Calu3 (cell line): ENCODE measurements around the gene NUB1. TPM values are rescaled to one million over a fixed set of nuclear protein-coding genes. Genes with fewer than 3 reads are reported as not detected.

Experiments
- BruUV-seq: library from RNA; stranded (reverse); fragments of 400-500 nt; replicated peaks from 2 replicates; lab custom pipeline; 2021; lab: Mats Ljungman, UMichigan
- CTCF ChIA-PET: fragments of 300-600 bp; sonication (Branson Sonifier 250); formaldehyde crosslinking; loops from one replicate; lab custom pipeline; 2022; ENCODE audit warnings: antibody characterized with exemption; lab: Charles Lee
- DNase-seq: peaks from one replicate; pipeline ENCODE4 v3.0.0; 2022
- H3K27ac Mint-ChIP-seq: one replicate; pipeline ENCODE4 v1.8.0; 2022; ENCODE audit warnings: mixed read lengths; ENCODE audit not compliant: unreplicated experiment
- H3K27me3 Mint-ChIP-seq: one replicate; pipeline ENCODE4 v1.8.0; 2022; ENCODE audit warnings: mixed read lengths; ENCODE audit not compliant: unreplicated experiment
- H3K36me3 Mint-ChIP-seq: one replicate; pipeline ENCODE4 v1.8.0; 2022; ENCODE audit warnings: mild to moderate bottlenecking, moderate library complexity, mixed read lengths; ENCODE audit not compliant: insufficient read depth, unreplicated experiment
- H3K4me1 Mint-ChIP-seq: one replicate; pipeline ENCODE4 v1.8.0; 2022; ENCODE audit warnings: mild to moderate bottlenecking, low read depth, mixed read lengths; ENCODE audit not compliant: unreplicated experiment
- H3K4me3 Mint-ChIP-seq: one replicate; pipeline ENCODE4 v1.8.0; 2022; ENCODE audit warnings: mild to moderate bottlenecking, low read depth, moderate library complexity, mixed read lengths; ENCODE audit not compliant: unreplicated experiment
- H3K9me3 Mint-ChIP-seq: one replicate; pipeline ENCODE4 v1.8.0; 2022; ENCODE audit warnings: low read depth, mixed read lengths; ENCODE audit not compliant: unreplicated experiment
- intact Hi-C: fragments of 100-400 bp; cut with micrococcal nuclease; formaldehyde crosslinking; loops from one replicate; pipeline ENCODE4 v1.10.0; 2022; ENCODE audit not compliant: unreplicated experiment
- total RNA-seq: library from RNA; stranded (reverse); gene quantifications from 2 replicates; pipeline ENCODE4 v1.2.3, GENCODE V29; 2022
- TF ChIP-seq, protein P1 (sequence below): fragments of 200-600 bp; IDR thresholded peaks from one replicate; pipeline ENCODE4 v1.8.0; 2022; ENCODE audit warnings: antibody characterized with exemption; ENCODE audit not compliant: unreplicated experiment

NUB1 gene
- total RNA-seq, 1 experiment from 2014 or later = 56.2 TPM

DNA sequence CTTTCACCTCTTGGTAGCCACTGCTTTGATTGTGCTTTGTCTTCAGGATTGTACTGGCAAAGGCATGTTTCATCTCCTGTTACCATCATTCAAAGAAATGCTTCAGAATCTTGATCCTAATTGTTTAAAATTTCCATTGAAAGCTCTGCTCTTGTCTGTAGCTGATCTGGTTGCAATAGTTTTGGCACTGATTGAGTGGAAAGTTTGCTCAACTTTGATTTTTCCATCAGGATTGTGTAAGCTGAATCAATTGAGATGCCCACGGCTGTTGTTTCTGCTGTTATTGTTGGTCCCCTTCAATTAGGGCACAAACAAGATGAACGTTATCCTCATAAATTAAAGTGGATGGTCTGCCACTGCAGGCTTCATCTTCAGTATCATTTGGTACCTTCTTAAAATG, 14.6 kb upstream of the NUB1 start:
- H3K9me3 Mint-ChIP-seq = peaks cover 3% of the 10 kb centered on the region
- DNase-seq = no peak
- CTCF ChIA-PET = no interaction called here
- TF ChIP-seq, protein P1, sequence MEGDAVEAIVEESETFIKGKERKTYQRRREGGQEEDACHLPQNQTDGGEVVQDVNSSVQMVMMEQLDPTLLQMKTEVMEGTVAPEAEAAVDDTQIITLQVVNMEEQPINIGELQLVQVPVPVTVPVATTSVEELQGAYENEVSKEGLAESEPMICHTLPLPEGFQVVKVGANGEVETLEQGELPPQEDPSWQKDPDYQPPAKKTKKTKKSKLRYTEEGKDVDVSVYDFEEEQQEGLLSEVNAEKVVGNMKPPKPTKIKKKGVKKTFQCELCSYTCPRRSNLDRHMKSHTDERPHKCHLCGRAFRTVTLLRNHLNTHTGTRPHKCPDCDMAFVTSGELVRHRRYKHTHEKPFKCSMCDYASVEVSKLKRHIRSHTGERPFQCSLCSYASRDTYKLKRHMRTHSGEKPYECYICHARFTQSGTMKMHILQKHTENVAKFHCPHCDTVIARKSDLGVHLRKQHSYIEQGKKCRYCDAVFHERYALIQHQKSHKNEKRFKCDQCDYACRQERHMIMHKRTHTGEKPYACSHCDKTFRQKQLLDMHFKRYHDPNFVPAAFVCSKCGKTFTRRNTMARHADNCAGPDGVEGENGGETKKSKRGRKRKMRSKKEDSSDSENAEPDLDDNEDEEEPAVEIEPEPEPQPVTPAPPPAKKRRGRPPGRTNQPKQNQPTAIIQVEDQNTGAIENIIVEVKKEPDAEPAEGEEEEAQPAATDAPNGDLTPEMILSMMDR = no peak
- H3K4me3 Mint-ChIP-seq = no peak overlapping the region
- no TSS peak for BruUV-seq
- no peaks in the 10 kb centered on the region for H3K36me3 Mint-ChIP-seq
- no peaks in the 10 kb centered on the region for H3K4me1 Mint-ChIP-seq
- intact Hi-C loops = no loop called here
- H3K27ac Mint-ChIP-seq = no peak overlapping the region
- peaks cover 51% of the 10 kb centered on the region for H3K27me3 Mint-ChIP-seq

DNA sequence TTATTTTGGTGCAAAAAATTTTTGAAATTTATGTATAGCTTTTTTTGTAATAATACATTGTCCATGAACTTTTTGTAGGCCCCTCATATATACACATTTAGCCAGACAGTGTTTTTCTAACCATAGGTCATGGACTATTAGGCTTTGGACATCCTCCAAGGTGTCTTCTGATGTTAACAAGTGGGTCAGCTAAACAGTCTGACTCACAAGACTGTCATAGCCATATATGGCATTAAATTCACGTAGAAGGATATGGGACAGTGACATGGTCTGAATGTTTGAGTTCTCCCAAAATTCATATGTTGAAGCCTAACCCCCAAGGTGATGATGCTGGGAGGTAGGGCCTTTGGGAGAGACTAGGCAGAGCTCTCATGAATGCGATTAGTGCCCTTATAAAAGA, 14.0 kb upstream of the NUB1 start:
- Mint-ChIP-seq H3K27ac (no peak overlapping the region), H3K36me3 (no peaks in the 10 kb centered on the region), H3K9me3 (peaks cover 3% of the 10 kb centered on the region), H3K4me3 (no peak overlapping the region), H3K27me3 (peaks cover 45% of the 10 kb centered on the region), H3K4me1 (no peaks in the 10 kb centered on the region)
- intact Hi-C loops = no loop called here
- CTCF ChIA-PET = interaction anchor here (1.2 kb wide), 1 partner anchor 14 kb away, joined by 3 read pairs; the partner anchor contains the start of gene NUB1
- TF ChIP-seq, protein P1 = no peak
- no TSS peak for BruUV-seq
- no peak for DNase-seq

DNA sequence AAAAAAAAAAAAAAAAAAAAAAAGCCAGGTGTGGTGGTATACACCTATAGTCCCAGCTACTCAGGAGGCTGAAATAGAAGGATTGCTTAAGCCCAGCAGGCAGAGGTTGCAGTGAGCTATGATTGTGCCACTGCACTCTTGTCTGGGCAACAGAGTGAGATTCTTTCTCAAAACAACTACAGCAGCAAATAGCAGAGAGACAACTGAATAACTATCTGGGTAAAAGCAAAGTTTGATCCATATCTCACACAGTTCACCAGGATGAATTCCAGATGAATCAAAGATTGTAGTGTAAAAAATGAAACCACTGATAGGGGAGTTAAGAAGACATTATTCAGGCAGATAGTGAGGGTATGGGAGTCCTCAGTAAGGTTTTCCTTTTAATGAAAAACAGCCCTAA, 11.4 kb upstream of the NUB1 start:
- intact Hi-C loops = no loop called here
- peaks cover 3% of the 10 kb centered on the region for H3K9me3 Mint-ChIP-seq
- DNase-seq = no peak
- TF ChIP-seq, protein P1 = no peak
- H3K4me3 Mint-ChIP-seq = no peak overlapping the region
- peaks cover 3% of the 10 kb centered on the region for H3K4me1 Mint-ChIP-seq
- H3K27ac Mint-ChIP-seq = no peak overlapping the region
- no TSS peak for BruUV-seq
- peaks cover 20% of the 10 kb centered on the region for H3K27me3 Mint-ChIP-seq
- H3K36me3 Mint-ChIP-seq = peaks cover 4% of the 10 kb centered on the region
- CTCF ChIA-PET = no interaction called here

DNA sequence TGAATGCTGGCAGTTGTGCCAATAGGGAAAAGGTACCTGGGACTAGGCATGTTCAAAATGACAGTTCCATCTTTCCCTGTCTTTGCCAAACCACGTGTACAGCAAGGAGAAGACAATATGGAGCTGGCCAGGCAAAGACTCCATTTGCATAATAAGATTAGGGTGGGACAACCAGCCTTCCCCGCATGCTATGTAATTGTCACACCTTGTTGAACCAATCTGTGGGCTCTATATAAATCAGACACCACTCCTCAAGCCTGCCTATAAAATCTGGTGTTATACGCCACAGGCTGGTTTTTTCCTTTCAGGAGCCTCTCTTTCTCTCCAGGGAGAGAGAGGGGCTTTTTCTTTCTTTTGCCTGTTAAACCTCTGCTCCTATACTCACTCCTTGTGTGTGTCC, 11.0 kb upstream of the NUB1 start:
- intact Hi-C loops = no loop called here
- CTCF ChIA-PET = no interaction called here
- Mint-ChIP-seq H3K9me3 (peaks cover 3% of the 10 kb centered on the region), H3K36me3 (peaks cover 4% of the 10 kb centered on the region), H3K4me1 (peaks cover 8% of the 10 kb centered on the region), H3K27me3 (peaks cover 15% of the 10 kb centered on the region), H3K4me3 (no peak overlapping the region), H3K27ac (no peak overlapping the region)
- no TSS peak for BruUV-seq
- DNase-seq = no peak
- TF ChIP-seq, protein P1 = no peak
